Measurements from ENCODE around the gene RASSF7. TPM values are rescaled to one million over a fixed set of nuclear protein-coding genes. Genes with fewer than 3 reads are reported as not detected.

RASSF7 gene
- total RNA-seq, 4 donors from 2014 or later, result 99.7 to 174 (median 139) TPM

GRCh38 chr11:610146-610801 lies 49.5 kb downstream of the RASSF7 start:
- no peak overlapping the region for H3K4me3 ChIP-seq (ENCODE audit: low read depth, poor library complexity, severe bottlenecking)
- TF ChIP-seq POLR2A (IDR thresholded peaks at IDR 0.05) (no peak), CTCF (IDR thresholded peaks at IDR 0.05) (no peak)
- intact Hi-C loops (cut with DNase I; ENCODE audit: low total_unique reads), result no loop called here
- WGBS, 2 donors, result 90 to 98% methylated on average over 13 to 14 of the region's 18 CpGs
- peak in 1 of 2 donors; percentile 84 for DNase-seq (ENCODE audit: low spot score in 2 of 2)

GRCh38 chr11:611001-611996 lies 50.5 kb downstream of the RASSF7 start:
- DNase-seq (ENCODE audit: low spot score in 2 of 2), result peak in 1 of 2 donors; percentile 83
- 73 to 77% methylated on average over 42 to 48 of the region's 49 CpGs for WGBS, 2 donors
- no peak for TF ChIP-seq CTCF (IDR thresholded peaks at IDR 0.05)
- TF ChIP-seq POLR2A (IDR thresholded peaks at IDR 0.05), result no peak
- H3K4me3 ChIP-seq (ENCODE audit: low read depth, poor library complexity, severe bottlenecking), result no peak overlapping the region
- intact Hi-C loops (cut with DNase I; ENCODE audit: low total_unique reads), result no loop called here

GRCh38 chr11:612201-612960 lies 51.6 kb downstream of the RASSF7 start:
- no peak for TF ChIP-seq CTCF (IDR thresholded peaks at IDR 0.05)
- no peak for TF ChIP-seq POLR2A (IDR thresholded peaks at IDR 0.05)
- intact Hi-C loops (cut with DNase I; ENCODE audit: low total_unique reads), result no loop called here
- H3K4me3 ChIP-seq (ENCODE audit: low read depth, poor library complexity, severe bottlenecking), result no peak overlapping the region
- 48 to 56% methylated on average over 18 to 23 of the region's 27 CpGs for WGBS, 2 donors
- peak in 1 of 2 donors; percentile 86 for DNase-seq (ENCODE audit: low spot score in 2 of 2)

GRCh38 chr11:612961-613300 lies 52.2 kb downstream of the RASSF7 start:
- no peak for TF ChIP-seq POLR2A (IDR thresholded peaks at IDR 0.05)
- TF ChIP-seq CTCF (IDR thresholded peaks at IDR 0.05), result no peak
- DNase-seq (ENCODE audit: low spot score in 2 of 2), result peak in 1 of 2 donors; percentile 87
- no peak overlapping the region for H3K4me3 ChIP-seq (ENCODE audit: low read depth, poor library complexity, severe bottlenecking)
- intact Hi-C loops (cut with DNase I; ENCODE audit: low total_unique reads), result no loop called here
- 100% methylated on average over 9 of the region's 10 CpGs; no CpG with 5 or more reads in 1 of the 2 donors for WGBS, 2 donors

GRCh38 chr11:613369-613968 lies 52.7 kb downstream of the RASSF7 start:
- DNase-seq (ENCODE audit: low spot score in 2 of 2), result peak; percentile 65 to 95
- 43 to 56% methylated on average over 13 to 29 of the region's 36 CpGs for WGBS, 2 donors
- intact Hi-C loops (cut with DNase I; ENCODE audit: low total_unique reads), result no loop called here
- no peak overlapping the region for H3K4me3 ChIP-seq (ENCODE audit: low read depth, poor library complexity, severe bottlenecking)
- TF ChIP-seq CTCF (IDR thresholded peaks at IDR 0.05) (no peak), POLR2A (IDR thresholded peaks at IDR 0.05) (no peak)

All from lower leg skin (tissue), 4 donors.